Hepatocyte (in vitro differentiated cells): Measurements from ENCODE around the gene PRKAG1. TPM values are rescaled to one million over a fixed set of nuclear protein-coding genes. Genes with fewer than 3 reads are reported as not detected.

ENCODE experiments used
- DNase-seq: peaks from one replicate; pipeline ENCODE4 v3.0.0-alpha.2; 2016; ENCODE audit warnings: low spot score
- H2AFZ ChIP-seq: fragments of 200-600 bp; sonication (generic); 2 replicates; pipeline ENCODE4 v1.6.0; 2016; ENCODE audit warnings: antibody characterized with exemption, mild to moderate bottlenecking
- H3K27ac ChIP-seq: fragments of 200-600 bp; sonication (generic); 2 replicates; pipeline ENCODE4 v1.5.1; 2016; ENCODE audit warnings: mild to moderate bottlenecking
- H3K27me3 ChIP-seq: fragments of 200-600 bp; sonication (generic); 2 replicates; pipeline ENCODE4 v1.6.1; 2016
- H3K36me3 ChIP-seq: fragments of 200-600 bp; sonication (generic); replicated peaks from 2 replicates; pipeline ENCODE4 v1.5.1; 2016; ENCODE audit warnings: low read depth; ENCODE audit not compliant: insufficient read depth
- H3K4me1 ChIP-seq: fragments of 200-600 bp; sonication (generic); 2 replicates; pipeline ENCODE4 v1.5.1; 2016; ENCODE audit warnings: mild to moderate bottlenecking, moderate library complexity; ENCODE audit not compliant: insufficient read depth
- H3K4me2 ChIP-seq: fragments of 200-600 bp; sonication (generic); 2 replicates; pipeline ENCODE4 v1.6.0; 2016
- H3K4me3 ChIP-seq: fragments of 200-600 bp; sonication (generic); 2 replicates; pipeline ENCODE4 v1.5.1; 2016; ENCODE audit warnings: mild to moderate bottlenecking
- H3K79me2 ChIP-seq: fragments of 200-600 bp; sonication (generic); 2 replicates; pipeline ENCODE4 v1.6.0; 2017; ENCODE audit warnings: mild to moderate bottlenecking
- H3K9me2 ChIP-seq: fragments of 200-600 bp; sonication (generic); replicated peaks from 2 replicates; pipeline ENCODE4 v1.6.0; 2017; ENCODE audit warnings: mild to moderate bottlenecking; ENCODE audit not compliant: insufficient read depth
- H3K9me3 ChIP-seq: fragments of 200-600 bp; sonication (generic); 2 replicates; pipeline ENCODE4 v1.5.1; 2016; ENCODE audit warnings: low read depth, mild to moderate bottlenecking
- H4K20me1 ChIP-seq: fragments of 200-600 bp; sonication (generic); 2 replicates; pipeline ENCODE4 v1.6.0; 2016; ENCODE audit warnings: mild to moderate bottlenecking; ENCODE audit not compliant: insufficient read depth, poor library complexity, severe bottlenecking
- CTCF ChIP-seq: fragments of 200-600 bp; sonication (generic); IDR thresholded peaks from 2 replicates; pipeline ENCODE4 v1.5.1; 2016; ENCODE audit warnings: antibody characterized with exemption, mild to moderate bottlenecking; ENCODE audit not compliant: poor library complexity
- EZH2 ChIP-seq: fragments of 200-600 bp; sonication (generic); IDR thresholded peaks from 2 replicates; pipeline ENCODE4 v1.6.1; 2016; ENCODE audit warnings: antibody characterized with exemption, mild to moderate bottlenecking, borderline replicate concordance
- EZH2phosphoT487 ChIP-seq: fragments of 200-600 bp; sonication (generic); IDR thresholded peaks from one replicate; pipeline ENCODE4 v1.6.1; 2018; ENCODE audit warnings: antibody characterized with exemption, mild to moderate bottlenecking, low read depth, moderate library complexity; ENCODE audit not compliant: unreplicated experiment, severe bottlenecking
- WGBS: methylation state at CpG from one replicate; pipeline ENCODE4 v1.1.6; 2016; ENCODE audit warnings: low lambda C conversion rate; ENCODE audit errors: missing lambda C conversion rate; 5-methylcytosine and 5-hydroxymethylcytosine counted together
- polyA plus RNA-seq: library from polyadenylated mRNA; unstranded; fragments of >200 nt; fragmentation: Nextera tagmentation; extraction: Ambion mirVana; gene quantifications from 2 replicates; pipeline ENCODE4 v1.2.1, GENCODE V29; 2016
- total RNA-seq: library from RNA; depleted of rRNA; stranded (reverse); fragments of >200 nt; gene quantifications from 2 replicates; pipeline ENCODE4 v1.2.3, GENCODE V29; 2014

PRKAG1 gene
- total and polyA plus RNA-seq, 2 experiments from 2014 or later: 46.0 to 61.5 TPM

GRCh38 chr12:48969833-48970701 is 48.5 kb downstream of the PRKAG1 start:
- H3K4me3 ChIP-seq: no peak overlapping the region
- peak overlapping the region; percentile 78 for H3K4me2 ChIP-seq
- no peaks in the 10 kb centered on the region for H3K9me3 ChIP-seq
- TF ChIP-seq EZH2 (peak; percentile 50), CTCF (peak; percentile 16), EZH2phosphoT487 (no peak)
- no peak overlapping the region for H3K27ac ChIP-seq
- peak overlapping the region; percentile 58 for H2AFZ ChIP-seq
- DNase-seq: peak; percentile 69
- 8% methylated on average over 56 of the region's 77 CpGs for WGBS
- peaks cover 24% of the 10 kb centered on the region for H3K4me1 ChIP-seq
- H4K20me1 ChIP-seq: no peaks in the 10 kb centered on the region
- H3K27me3 ChIP-seq: peaks cover 58% of the 10 kb centered on the region
- H3K36me3 ChIP-seq: no peaks in the 10 kb centered on the region
- H3K9me2 ChIP-seq: no peaks in the 10 kb centered on the region
- H3K79me2 ChIP-seq: no peaks in the 10 kb centered on the region

- Histone ChIP-seq H4K20me1 (no peaks in the 10 kb centered on the region), H3K9me2 (no peaks in the 10 kb centered on the region), H3K36me3 (no peaks in the 10 kb centered on the region), H3K4me1 (peaks cover 24% of the 10 kb centered on the region), H3K27me3 (peaks cover 50% of the 10 kb centered on the region), H3K27ac (no peak overlapping the region), H3K4me2 (peak overlapping the region; percentile 78), H3K9me3 (no peaks in the 10 kb centered on the region), H3K79me2 (no peaks in the 10 kb centered on the region), H3K4me3 (no peak overlapping the region), H2AFZ (no peak overlapping the region)
- TF ChIP-seq CTCF (no peak), EZH2 (no peak), EZH2phosphoT487 (no peak)
- DNase-seq: no peak
- 56% methylated on average over 7 of the region's 8 CpGs for WGBS
Measured at GRCh38 chr12:48969160-48969771, 49.3 kb downstream of the PRKAG1 start.

GRCh38 chr12:48968467-48968866 is 50.1 kb downstream of the PRKAG1 start:
- no peak overlapping the region for H3K4me2 ChIP-seq
- TF ChIP-seq CTCF: no peak
- no peak for TF ChIP-seq EZH2
- no peak for TF ChIP-seq EZH2phosphoT487
- no peak overlapping the region for H3K27ac ChIP-seq
- no peaks in the 10 kb centered on the region for H3K9me2 ChIP-seq
- H3K36me3 ChIP-seq: no peaks in the 10 kb centered on the region
- no peaks in the 10 kb centered on the region for H3K79me2 ChIP-seq
- no peak overlapping the region for H3K4me3 ChIP-seq
- no peak overlapping the region for H2AFZ ChIP-seq
- H3K4me1 ChIP-seq: peaks cover 24% of the 10 kb centered on the region
- H4K20me1 ChIP-seq: no peaks in the 10 kb centered on the region
- WGBS: 68% methylated on average over 3 of the region's 3 CpGs
- H3K9me3 ChIP-seq: no peaks in the 10 kb centered on the region
- H3K27me3 ChIP-seq: peaks cover 42% of the 10 kb centered on the region
- DNase-seq: no peak
